Left ventricle myocardium inferior (tissue), 1 donor: ENCODE measurements around the gene PTGR1. TPM values are rescaled to one million over a fixed set of nuclear protein-coding genes. Genes with fewer than 3 reads are reported as not detected.
"Not testable (repeated sequence)": the region's sequence is repeated elsewhere in the genome, so short reads cannot be mapped to it uniquely, and the experiment has no call there.

Experiments used
- DNase-seq: peaks from one replicate; pipeline ENCODE4 v3.0.0-alpha.2; 2020
- H3K27ac ChIP-seq: fragments of 200-600 bp; replicated peaks from 2 replicates; pipeline ENCODE4 v1.8.0; 2021
- H3K27me3 ChIP-seq: fragments of 200-600 bp; 2 replicates; pipeline ENCODE4 v1.8.0; 2021; ENCODE audit warnings: low read depth
- H3K36me3 ChIP-seq: fragments of 200-600 bp; 2 replicates; pipeline ENCODE4 v1.8.0; 2021
- H3K4me1 ChIP-seq: fragments of 200-600 bp; 2 replicates; pipeline ENCODE4 v1.8.0; 2021
- H3K4me3 ChIP-seq: fragments of 200-600 bp; 2 replicates; pipeline ENCODE4 v1.8.0; 2021; ENCODE audit warnings: mild to moderate bottlenecking, moderate library complexity
- H3K9me3 ChIP-seq: fragments of 200-600 bp; replicated peaks from 2 replicates; pipeline ENCODE4 v1.8.0; 2021
- intact Hi-C: fragments of 100-400 bp; cut with micrococcal nuclease; formaldehyde crosslinking; loops from one replicate; pipeline ENCODE4 v1.11.0; 2022
- total RNA-seq: library from RNA; stranded (reverse); fragmentation: NEBNext Ultra II Directional; extraction: Animal tissue kit (Norgen Biotek cat#: 25700); gene quantifications from one replicate; pipeline ENCODE4 v1.2.1, GENCODE V29; 2021
- TF ChIP-seq, protein P1 (sequence below): fragments of 200-600 bp; IDR thresholded peaks from 2 replicates; pipeline ENCODE4 v1.8.0; 2021; ENCODE audit warnings: antibody characterized with exemption, mild to moderate bottlenecking, borderline replicate concordance
- donor health status: DM: no; HTN: yes; CAD: no; lungs with severe emphysema.

The PTGR1 gene
- total RNA-seq, 1 donor from 2014 or later, result 50.2 TPM

DNA sequence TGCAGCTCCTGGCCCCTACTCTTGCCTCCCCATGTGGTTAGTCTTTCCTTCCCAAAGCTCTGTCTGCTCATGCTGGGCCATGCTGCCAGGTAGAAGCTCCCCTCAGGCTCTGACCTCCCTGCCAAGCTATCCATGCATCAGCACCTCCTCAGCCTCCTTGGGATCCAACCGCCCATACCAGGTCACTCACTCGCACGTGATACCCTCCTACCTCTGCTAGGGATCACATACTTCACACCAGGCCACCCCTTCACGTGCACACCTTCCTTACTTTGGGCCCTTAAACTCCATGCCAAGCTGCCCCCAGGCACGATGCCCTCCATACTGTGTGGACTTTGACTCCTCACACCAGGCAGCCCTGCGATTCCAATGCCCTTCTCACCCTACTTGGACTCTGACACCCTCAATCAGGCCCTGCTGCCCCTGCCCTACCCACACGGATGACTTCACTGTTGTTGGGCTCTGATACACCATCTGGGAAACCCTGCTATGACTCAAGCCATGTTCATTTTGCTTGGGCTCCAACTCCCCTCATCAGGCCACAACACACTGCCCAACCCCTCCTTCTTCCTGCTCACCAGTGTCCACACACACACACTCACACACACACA lies 40.3 kb downstream of the PTGR1 start:
- Histone ChIP-seq H3K36me3 (peaks cover 52% of the 10 kb centered on the region), H3K27me3 (no peaks in the 10 kb centered on the region), H3K9me3 (peaks cover 39% of the 10 kb centered on the region), H3K4me3 (no peak overlapping the region), H3K27ac (no peak overlapping the region), H3K4me1 (no peaks in the 10 kb centered on the region)
- TF ChIP-seq, protein P1, sequence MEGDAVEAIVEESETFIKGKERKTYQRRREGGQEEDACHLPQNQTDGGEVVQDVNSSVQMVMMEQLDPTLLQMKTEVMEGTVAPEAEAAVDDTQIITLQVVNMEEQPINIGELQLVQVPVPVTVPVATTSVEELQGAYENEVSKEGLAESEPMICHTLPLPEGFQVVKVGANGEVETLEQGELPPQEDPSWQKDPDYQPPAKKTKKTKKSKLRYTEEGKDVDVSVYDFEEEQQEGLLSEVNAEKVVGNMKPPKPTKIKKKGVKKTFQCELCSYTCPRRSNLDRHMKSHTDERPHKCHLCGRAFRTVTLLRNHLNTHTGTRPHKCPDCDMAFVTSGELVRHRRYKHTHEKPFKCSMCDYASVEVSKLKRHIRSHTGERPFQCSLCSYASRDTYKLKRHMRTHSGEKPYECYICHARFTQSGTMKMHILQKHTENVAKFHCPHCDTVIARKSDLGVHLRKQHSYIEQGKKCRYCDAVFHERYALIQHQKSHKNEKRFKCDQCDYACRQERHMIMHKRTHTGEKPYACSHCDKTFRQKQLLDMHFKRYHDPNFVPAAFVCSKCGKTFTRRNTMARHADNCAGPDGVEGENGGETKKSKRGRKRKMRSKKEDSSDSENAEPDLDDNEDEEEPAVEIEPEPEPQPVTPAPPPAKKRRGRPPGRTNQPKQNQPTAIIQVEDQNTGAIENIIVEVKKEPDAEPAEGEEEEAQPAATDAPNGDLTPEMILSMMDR, result no peak
- intact Hi-C loops, result no loop called here
- no peak for DNase-seq

DNA sequence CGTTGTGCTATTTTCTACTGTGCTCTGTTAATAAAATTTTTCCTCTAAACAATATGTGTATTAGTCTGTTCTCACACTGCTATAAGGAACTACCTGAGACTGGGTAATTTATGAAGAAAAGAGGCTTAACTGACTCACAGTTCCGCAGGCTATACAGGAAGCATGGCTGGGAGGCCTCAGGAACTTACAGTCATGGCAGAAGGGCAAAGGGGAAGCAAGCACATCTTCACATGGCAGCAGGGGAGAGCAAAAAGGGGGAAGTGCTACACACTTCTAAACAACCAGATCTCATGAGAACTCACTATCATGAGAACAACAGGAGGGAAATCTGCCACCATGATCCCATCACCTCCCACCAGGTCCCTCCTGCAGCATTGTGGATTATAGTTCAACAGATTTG lies 44.0 kb downstream of the PTGR1 start:
- intact Hi-C loops, H3K4me3 ChIP-seq, H3K27ac ChIP-seq, DNase-seq, H3K27me3 ChIP-seq, H3K4me1 ChIP-seq: not testable (repeated sequence)
- peaks cover 76% of the 10 kb centered on the region for H3K9me3 ChIP-seq
- peaks cover 62% of the 10 kb centered on the region for H3K36me3 ChIP-seq

DNA sequence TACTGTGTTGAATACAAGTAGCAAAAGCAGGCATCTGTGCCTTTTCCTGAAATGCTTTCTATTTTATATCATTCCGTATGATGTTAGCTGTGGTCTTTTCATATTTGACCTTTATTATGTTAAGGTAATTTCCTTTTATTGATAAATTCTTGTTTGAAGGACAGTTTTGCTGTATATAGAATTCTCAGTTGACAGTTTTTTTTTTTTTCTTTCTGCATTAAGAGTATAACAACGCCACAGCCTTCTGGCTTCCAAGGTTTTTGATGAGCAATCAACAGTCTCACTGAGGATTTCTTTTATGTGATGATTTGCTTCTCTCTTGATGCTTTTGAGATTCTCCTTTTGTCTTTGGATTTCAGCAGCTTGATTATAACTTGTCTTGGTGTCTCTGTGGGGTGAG lies 50.8 kb downstream of the PTGR1 start:
- Histone ChIP-seq H3K4me3 (no peak overlapping the region), H3K27me3 (no peaks in the 10 kb centered on the region), H3K36me3 (peaks cover 97% of the 10 kb centered on the region), H3K4me1 (no peaks in the 10 kb centered on the region), H3K27ac (no peak overlapping the region), H3K9me3 (peaks cover 100% of the 10 kb centered on the region)
- intact Hi-C loops, result no loop called here
- no peak for DNase-seq
- TF ChIP-seq, protein P1, result no peak

DNA sequence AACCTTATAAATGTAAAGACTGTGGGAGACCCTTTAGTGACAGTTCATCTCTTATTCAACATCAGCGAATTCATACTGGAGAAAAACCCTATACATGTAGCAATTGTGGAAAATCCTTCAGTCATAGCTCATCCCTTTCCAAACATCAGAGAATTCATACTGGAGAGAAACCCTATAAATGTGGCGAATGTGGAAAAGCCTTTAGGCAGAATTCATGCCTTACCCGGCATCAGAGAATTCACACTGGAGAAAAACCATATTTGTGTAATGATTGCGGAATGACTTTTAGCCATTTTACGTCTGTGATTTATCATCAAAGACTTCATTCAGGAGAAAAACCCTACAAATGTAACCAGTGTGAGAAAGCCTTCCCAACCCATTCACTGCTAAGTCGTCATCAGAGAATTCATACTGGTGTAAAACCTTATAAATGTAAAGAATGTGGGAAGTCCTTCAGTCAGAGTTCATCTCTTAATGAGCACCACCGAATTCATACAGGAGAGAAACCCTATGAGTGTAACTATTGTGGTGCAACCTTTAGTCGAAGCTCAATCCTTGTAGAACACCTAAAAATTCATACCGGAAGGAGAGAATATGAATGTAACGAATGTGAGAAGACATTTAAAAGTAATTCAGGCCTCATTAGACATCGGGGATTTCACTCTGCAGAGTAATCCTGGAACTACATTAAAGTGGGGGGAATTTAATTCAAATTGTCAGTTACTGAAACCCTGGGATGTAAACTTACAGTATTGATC lies 56.8 kb downstream of the PTGR1 start:
- intact Hi-C loops, result no loop called here
- peaks cover 97% of the 10 kb centered on the region for H3K36me3 ChIP-seq
- TF ChIP-seq, protein P1, result no peak
- H3K27me3 ChIP-seq, result no peaks in the 10 kb centered on the region
- no peak overlapping the region for H3K27ac ChIP-seq
- H3K9me3 ChIP-seq, result peaks cover 100% of the 10 kb centered on the region
- DNase-seq, result no peak
- no peak overlapping the region for H3K4me3 ChIP-seq
- no peaks in the 10 kb centered on the region for H3K4me1 ChIP-seq

DNA sequence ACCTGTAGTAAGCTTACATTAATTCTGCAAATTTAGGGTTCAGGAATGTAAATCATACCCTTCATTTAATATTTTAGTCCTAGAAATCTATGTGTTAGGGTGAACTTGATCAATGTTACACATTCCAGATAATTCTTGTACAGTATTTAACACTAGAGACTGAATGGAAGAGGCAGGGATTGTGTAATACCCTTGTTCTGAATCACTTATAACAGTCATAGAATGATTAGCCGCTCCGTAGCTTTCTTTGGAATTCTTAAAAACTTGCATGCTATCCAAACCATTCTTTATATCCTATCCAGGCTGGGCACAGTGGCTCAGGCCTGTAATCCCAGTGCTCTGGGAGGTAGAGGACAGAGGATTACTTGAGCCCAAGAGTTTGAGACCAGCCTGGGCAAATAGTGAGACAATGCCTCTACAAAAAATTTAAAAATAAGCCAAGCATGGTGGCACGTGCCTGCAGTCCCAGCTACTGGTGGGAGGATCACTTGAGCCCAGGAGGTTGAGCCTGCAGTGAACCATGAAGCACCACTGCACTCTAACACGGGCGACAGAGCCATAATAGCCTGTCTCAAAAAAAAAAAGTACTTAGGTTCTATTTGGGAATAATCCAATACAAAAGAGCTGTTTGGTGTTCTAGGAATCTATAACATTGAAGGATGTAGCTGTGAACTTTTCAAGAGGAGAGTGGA lies 66.2 kb downstream of the PTGR1 start:
- TF ChIP-seq, protein P1, result no peak
- Histone ChIP-seq H3K36me3 (peaks cover 100% of the 10 kb centered on the region), H3K4me3 (no peak overlapping the region), H3K4me1 (no peaks in the 10 kb centered on the region), H3K9me3 (peaks cover 61% of the 10 kb centered on the region), H3K27me3 (no peaks in the 10 kb centered on the region), H3K27ac (no peak overlapping the region)
- intact Hi-C loops, result no loop called here
- no peak for DNase-seq

DNA sequence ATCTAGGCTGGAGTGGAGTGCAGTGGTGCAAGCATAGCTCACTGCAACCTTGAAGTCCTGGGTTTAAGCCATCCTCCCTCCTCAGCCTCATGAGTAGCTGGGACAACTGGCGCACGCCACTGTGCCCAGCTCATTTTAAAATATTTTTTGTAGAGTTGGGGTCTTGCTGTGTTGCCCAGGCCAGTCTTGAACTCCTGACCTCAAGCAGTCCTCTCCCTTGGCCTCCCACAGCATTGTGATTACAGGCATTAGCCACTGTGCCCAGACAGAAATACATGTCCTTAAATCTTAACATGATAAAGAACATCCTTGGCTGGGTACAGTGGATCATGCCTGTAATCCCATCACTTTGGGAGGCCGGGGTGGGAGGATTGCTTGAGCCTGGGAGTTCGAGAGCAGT lies 67.7 kb downstream of the PTGR1 start:
- TF ChIP-seq, protein P1, result no peak
- Histone ChIP-seq H3K9me3 (peaks cover 46% of the 10 kb centered on the region), H3K27me3 (no peaks in the 10 kb centered on the region), H3K36me3 (peaks cover 96% of the 10 kb centered on the region), H3K4me3 (no peak overlapping the region), H3K27ac (no peak overlapping the region), H3K4me1 (no peaks in the 10 kb centered on the region)
- intact Hi-C loops, result no loop called here
- DNase-seq, result no peak
